Thyroid gland (tissue), 4 donors: ENCODE results near the gene TMEM119.

ENCODE experiments used
- POLR2A ChIP-seq, 2 donors: fragments of 450-650 bp; IDR thresholded peaks; one replicate each; pipeline ENCODE4 v1.6.1; 2017; ENCODE audit warnings: antibody characterized with exemption in 2 of 2, mild to moderate bottlenecking in 2 of 2, moderate library complexity in 1 of 2
- TF ChIP-seq, protein P1 (sequence below), 6 experiments: fragments of 200-600 bp in 3 of 6; fragments of 450-650 bp in 3 of 6; sonication (generic) in 3 of 6; IDR thresholded peaks; one replicate each; pipeline ENCODE4 v1.5.1; 2016 to 2019; ENCODE audit warnings: antibody characterized with exemption in 6 of 6, mild to moderate bottlenecking in 2 of 6, inconsistent platforms in 1 of 6, moderate library complexity in 1 of 6

DNA sequence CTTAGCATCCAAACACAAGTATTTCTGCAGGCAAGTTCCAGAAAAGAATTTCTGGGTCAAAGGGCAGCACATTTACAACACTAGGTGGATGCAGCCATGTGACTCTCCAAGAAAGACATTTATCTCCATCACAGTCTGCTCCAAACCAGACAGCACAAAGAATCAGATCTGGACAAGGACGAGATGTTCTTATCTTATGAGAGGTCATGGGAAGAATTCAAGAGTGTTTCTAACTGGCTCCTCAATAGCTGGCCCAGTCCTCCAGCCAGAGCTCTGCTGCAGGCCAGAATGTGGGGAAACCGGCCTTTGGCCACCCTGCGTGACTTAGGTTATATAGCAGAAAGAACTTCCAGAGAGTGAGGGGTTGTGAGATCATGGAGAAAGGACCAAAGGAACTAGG is 17.4 kb downstream of the TMEM119 start:
- TF ChIP-seq, protein P1, sequence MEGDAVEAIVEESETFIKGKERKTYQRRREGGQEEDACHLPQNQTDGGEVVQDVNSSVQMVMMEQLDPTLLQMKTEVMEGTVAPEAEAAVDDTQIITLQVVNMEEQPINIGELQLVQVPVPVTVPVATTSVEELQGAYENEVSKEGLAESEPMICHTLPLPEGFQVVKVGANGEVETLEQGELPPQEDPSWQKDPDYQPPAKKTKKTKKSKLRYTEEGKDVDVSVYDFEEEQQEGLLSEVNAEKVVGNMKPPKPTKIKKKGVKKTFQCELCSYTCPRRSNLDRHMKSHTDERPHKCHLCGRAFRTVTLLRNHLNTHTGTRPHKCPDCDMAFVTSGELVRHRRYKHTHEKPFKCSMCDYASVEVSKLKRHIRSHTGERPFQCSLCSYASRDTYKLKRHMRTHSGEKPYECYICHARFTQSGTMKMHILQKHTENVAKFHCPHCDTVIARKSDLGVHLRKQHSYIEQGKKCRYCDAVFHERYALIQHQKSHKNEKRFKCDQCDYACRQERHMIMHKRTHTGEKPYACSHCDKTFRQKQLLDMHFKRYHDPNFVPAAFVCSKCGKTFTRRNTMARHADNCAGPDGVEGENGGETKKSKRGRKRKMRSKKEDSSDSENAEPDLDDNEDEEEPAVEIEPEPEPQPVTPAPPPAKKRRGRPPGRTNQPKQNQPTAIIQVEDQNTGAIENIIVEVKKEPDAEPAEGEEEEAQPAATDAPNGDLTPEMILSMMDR (IDR thresholded peaks at IDR 0.05) = no peak
- TF ChIP-seq POLR2A (IDR thresholded peaks at IDR 0.05) = no peak
